Activated CD8-positive, alpha-beta T cell treated with anti-CD3 and anti-CD28 coated beads for 36 hours (primary cell): ENCODE data around the gene OSM. TPM values are rescaled to one million over a fixed set of nuclear protein-coding genes. Genes with fewer than 3 reads are reported as not detected.

Experiments used
- ATAC-seq: fragments of 200-7000 bp; cut with Tn5 transposase; one replicate; pipeline ENCODE4 v1.10.0; 2021; ENCODE audit warnings: mild to moderate bottlenecking, moderate library complexity
- CTCF ChIA-PET: fragments of 350-600 bp; sonication (Branson Sonifier 250); formaldehyde crosslinking; loops from one replicate; lab custom pipeline; 2021; ENCODE audit warnings: antibody characterized with exemption; lab: Charles Lee
- POLR2A ChIA-PET: fragments of 350-600 bp; sonication (Branson Sonifier 250); formaldehyde crosslinking; loops from one replicate; lab custom pipeline; 2021; ENCODE audit warnings: antibody characterized with exemption; lab: Charles Lee
- DNase-seq: peaks from one replicate; pipeline ENCODE4 v3.0.0-alpha.2; 2020
- H3K27ac Mint-ChIP-seq: one replicate; pipeline ENCODE4 v1.8.0; 2021; ENCODE audit warnings: mild to moderate bottlenecking, mixed read lengths
- H3K27me3 Mint-ChIP-seq: one replicate; pipeline ENCODE4 v1.8.0; 2021; ENCODE audit warnings: mixed read lengths
- H3K36me3 Mint-ChIP-seq: one replicate; pipeline ENCODE4 v1.8.0; 2021; ENCODE audit warnings: low read depth, mixed read lengths
- H3K4me1 Mint-ChIP-seq: one replicate; pipeline ENCODE4 v1.8.0; 2021; ENCODE audit warnings: low read depth, mixed read lengths
- H3K4me3 Mint-ChIP-seq: one replicate; pipeline ENCODE4 v1.8.0; 2021; ENCODE audit warnings: mild to moderate bottlenecking, moderate library complexity, mixed read lengths
- H3K9me3 Mint-ChIP-seq: one replicate; pipeline ENCODE4 v1.8.0; 2021; ENCODE audit warnings: mixed read lengths
- CTCF ChIP-seq: fragments of 200-600 bp; IDR thresholded peaks from one replicate; pipeline ENCODE4 v1.8.0; 2022; ENCODE audit warnings: antibody characterized with exemption, mild to moderate bottlenecking
- intact Hi-C: fragments of 100-400 bp; cut with micrococcal nuclease; formaldehyde crosslinking; loops from one replicate; pipeline ENCODE4 v1.10.0; 2022
- total RNA-seq, 2 experiments: library from RNA; stranded (reverse); gene quantifications; one replicate each; pipeline ENCODE4 v1.2.3, GENCODE V29; 2021

The OSM gene
- total RNA-seq, 2 experiments from 2014 or later, result 44.3 to 45.7 TPM

DNA sequence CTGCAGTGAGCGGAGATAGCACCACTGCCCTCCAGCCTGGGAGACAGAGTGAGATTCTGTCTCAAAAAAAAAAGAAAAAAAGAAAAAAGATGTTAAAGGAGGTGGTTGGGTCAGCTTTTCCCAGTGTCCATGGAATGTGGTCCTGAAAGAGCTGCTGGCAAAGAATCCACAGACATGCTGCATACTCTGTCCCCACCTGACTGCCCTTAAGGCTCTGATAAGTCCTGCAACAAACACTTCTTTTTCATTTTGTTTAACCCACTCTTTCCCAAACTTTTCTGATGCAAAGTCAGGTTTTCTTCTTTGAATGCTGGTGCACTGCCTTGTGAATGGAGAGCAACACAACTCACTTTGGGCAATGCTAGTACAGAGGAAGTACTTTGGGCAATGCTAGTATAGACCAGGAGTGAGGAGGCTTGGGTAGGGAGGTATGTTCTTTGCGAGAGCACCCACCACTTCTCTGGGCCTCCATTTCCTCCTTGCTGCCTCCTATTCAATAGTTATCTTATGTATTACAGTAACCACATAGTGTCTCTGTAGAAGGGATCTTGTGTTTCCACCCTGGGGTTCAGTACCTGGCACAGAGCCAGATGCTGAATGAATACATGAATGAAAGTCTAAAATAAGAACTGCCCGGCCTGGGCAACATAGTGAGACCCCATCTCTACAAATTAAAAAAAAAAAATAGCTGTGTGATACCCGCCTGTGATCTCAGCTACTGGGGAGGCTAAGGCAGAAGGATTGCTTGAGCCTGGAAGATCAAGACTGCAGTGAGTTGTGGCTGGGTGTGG is 39.0 kb downstream of the OSM start:
- Mint-ChIP-seq H3K4me1 (peaks cover 39% of the 10 kb centered on the region), H3K9me3 (no peaks in the 10 kb centered on the region), H3K4me3 (no peak overlapping the region), H3K27me3 (no peaks in the 10 kb centered on the region), H3K36me3 (no peaks in the 10 kb centered on the region), H3K27ac (no peak overlapping the region)
- peak; percentile 36 for DNase-seq
- CTCF ChIA-PET, result interaction anchor here (1.1 to 1.2 kb wide), 2 partner anchors 28 to 139 kb away, joined by 3 to 4 read pairs; no protein-coding TSS in a partner anchor
- POLR2A ChIA-PET, result interaction anchor here (1.1 to 2.6 kb wide), 3 partner anchors 9 to 23 kb away, joined by 4 to 10 read pairs (median 4); no protein-coding TSS in a partner anchor
- ATAC-seq, result no peak
- intact Hi-C loops, result no loop called here
- no peak for TF ChIP-seq CTCF

DNA sequence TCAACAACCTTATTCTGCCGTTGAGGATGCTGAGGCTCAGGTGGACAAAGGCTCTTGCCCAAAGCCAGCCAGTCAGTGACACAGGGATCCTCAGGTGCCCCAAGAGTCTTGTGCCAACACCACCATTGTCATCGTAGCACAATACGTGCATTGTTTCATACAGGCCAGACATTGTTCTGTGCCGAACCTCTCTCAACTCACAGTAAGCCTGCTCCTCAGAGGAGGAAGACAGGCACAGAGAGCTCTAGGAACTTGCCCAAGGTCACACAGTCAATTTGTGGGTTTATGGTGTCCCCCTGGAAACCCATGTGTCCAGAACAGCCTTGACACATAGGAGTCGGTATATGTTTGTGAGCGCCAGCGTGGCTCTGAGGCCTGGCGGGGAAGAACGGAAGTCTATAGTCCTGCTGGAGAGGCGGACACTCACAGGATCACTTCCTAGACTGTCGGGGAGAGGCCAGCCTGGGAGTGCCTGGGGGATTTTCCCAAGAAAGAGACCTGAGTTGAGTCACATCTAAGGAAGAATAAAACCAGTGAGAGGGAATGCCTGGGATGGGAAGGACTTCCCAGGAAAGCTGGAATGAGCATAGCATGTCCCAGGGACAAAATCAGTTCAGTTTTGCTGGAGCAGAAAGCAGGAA is 40.3 kb downstream of the OSM start:
- CTCF ChIA-PET, result interaction anchor here (1.2 kb wide), 1 partner anchor 29 kb away, joined by 4 read pairs; no protein-coding TSS in a partner anchor
- Mint-ChIP-seq H3K4me3 (no peak overlapping the region), H3K27ac (peak overlapping the region; percentile 25), H3K9me3 (no peaks in the 10 kb centered on the region), H3K27me3 (no peaks in the 10 kb centered on the region), H3K36me3 (no peaks in the 10 kb centered on the region), H3K4me1 (peaks cover 52% of the 10 kb centered on the region)
- ATAC-seq, result no peak
- POLR2A ChIA-PET, result interaction anchor here (1.0 to 2.6 kb wide), 4 partner anchors 11 to 96 kb away, joined by 3 to 10 read pairs (median 4); no protein-coding TSS in a partner anchor
- no peak for DNase-seq
- TF ChIP-seq CTCF, result no peak
- intact Hi-C loops, result no loop called here

DNA sequence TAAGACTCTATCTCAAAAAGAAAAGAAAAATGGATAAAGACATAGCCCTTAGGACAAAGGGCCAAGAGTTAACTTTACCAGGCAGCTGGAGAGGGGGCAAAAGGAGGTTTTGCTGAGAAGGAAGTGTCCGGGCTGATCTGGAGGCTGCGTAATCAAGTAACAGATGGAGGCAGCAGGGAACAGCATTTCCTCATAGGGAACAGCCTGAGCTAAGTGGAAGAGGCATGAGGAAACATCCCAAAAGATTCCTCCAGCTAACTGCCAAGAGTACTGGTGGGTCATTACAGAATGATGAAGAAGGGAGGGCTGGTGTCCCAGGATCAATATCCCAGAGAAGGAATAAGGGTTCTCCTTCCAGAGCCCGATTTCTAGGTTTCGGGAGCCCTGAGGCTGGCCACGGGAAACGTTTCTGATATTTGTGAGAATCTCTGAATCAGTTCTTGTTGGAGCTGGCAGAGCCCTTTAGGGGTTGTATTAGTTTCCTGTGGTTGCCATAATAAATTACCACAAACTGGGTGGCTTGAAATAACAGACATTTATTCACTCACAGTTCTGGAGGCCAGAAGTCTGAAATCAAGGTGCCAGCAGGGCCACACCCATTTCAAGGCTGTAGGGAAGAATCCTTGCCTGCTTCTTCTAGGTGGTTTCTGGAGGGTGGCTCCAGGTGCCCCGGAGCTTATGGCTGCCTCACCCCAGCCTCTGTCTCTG is 41.3 kb downstream of the OSM start:
- ATAC-seq (no peak), DNase-seq (no peak)
- no peak overlapping the region for H3K27ac Mint-ChIP-seq
- no peak for TF ChIP-seq CTCF
- no peak overlapping the region for H3K4me3 Mint-ChIP-seq
- ChIA-PET POLR2A (interaction anchor here (1.0 to 2.6 kb wide), 3 partner anchors 12 to 95 kb away, joined by 3 to 10 read pairs (median 4); partner anchors contain the start of gene LIF), CTCF (interaction anchor here (0.5 to 2.3 kb wide), 4 partner anchors 38 to 137 kb away, joined by 3 to 8 read pairs (median 3); no protein-coding TSS in a partner anchor)
- no peaks in the 10 kb centered on the region for H3K27me3 Mint-ChIP-seq
- intact Hi-C loops, result no loop called here
- H3K36me3 Mint-ChIP-seq, result no peaks in the 10 kb centered on the region
- H3K4me1 Mint-ChIP-seq, result peaks cover 61% of the 10 kb centered on the region
- no peaks in the 10 kb centered on the region for H3K9me3 Mint-ChIP-seq

DNA sequence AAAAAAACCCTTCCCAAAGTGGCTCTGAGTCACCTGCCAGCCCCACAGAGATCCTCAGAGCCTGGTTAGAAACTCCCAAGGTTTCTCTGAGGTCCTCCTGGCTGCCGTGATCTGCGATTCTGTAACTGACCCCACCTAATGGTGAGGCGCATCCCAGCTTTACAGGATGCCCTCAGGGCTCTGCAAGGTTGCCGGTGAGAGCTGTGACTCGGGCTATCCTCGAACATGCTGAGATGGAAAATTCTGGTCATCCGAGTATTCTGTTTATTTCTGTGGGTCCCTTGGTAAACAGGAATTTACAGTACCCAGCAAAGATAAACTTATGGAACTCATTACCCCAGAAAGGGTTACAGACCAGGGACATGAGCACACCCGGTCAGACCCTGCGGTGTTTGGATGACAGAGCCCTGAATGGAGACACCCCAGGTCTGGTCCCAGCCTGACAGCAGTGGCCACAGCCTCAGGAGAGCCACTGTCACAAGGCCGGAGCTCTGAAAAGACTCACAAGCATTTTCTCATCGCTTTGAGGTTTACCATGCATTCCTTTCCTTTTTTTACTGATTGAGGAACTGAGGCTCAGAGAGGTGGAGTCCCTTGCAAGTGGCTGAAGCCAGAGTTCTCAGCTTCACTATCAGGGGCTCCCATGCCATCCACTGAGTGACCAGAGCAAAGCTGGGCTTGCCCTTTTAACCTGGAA is 42.3 kb downstream of the OSM start:
- ChIA-PET CTCF (interaction anchor here (0.9 to 2.3 kb wide), 4 partner anchors 9 to 63 kb away, joined by 3 to 8 read pairs (median 3); no protein-coding TSS in a partner anchor), POLR2A (interaction anchor here (1.8 kb wide), 1 partner anchor 22 kb away, joined by 4 read pairs; the partner anchor contains the start of gene LIF)
- Mint-ChIP-seq H3K9me3 (no peaks in the 10 kb centered on the region), H3K4me3 (no peak overlapping the region), H3K27me3 (no peaks in the 10 kb centered on the region), H3K36me3 (no peaks in the 10 kb centered on the region), H3K27ac (peak overlapping the region; percentile 14), H3K4me1 (peaks cover 72% of the 10 kb centered on the region)
- ATAC-seq (no peak), DNase-seq (no peak)
- no peak for TF ChIP-seq CTCF
- intact Hi-C loops, result no loop called here
